Mesenchymal stem cell (in vitro differentiated cells and primary cell): Measurements from ENCODE around the gene SCAF8.
A peak's percentile ranks its signal among the peaks of the same experiment; 100 is the strongest.

Source experiments
- DNase-seq: peaks from one replicate; pipeline ENCODE4 v3.0.0-alpha.2; 2013
- H2AFZ ChIP-seq: one replicate; pipeline ENCODE4 v1.6.1; 2013; ENCODE audit warnings: low read depth, mild to moderate bottlenecking, control low read depth, inconsistent platforms, low read length, moderate library complexity
- H2AK5ac ChIP-seq: 2 replicates; pipeline ENCODE4 v1.6.1; 2013; ENCODE audit warnings: low read length, moderate library complexity, mild to moderate bottlenecking, inconsistent platforms; ENCODE audit not compliant: severe bottlenecking
- H2BK120ac ChIP-seq: one replicate; pipeline ENCODE4 v1.6.1; 2013; ENCODE audit warnings: low read depth, mild to moderate bottlenecking, inconsistent platforms, low read length, moderate library complexity
- H2BK12ac ChIP-seq, 2 experiments: one replicate each; pipeline ENCODE4 v1.6.1; 2013; ENCODE audit warnings: inconsistent platforms in 2 of 2, low read length in 2 of 2, mild to moderate bottlenecking in 2 of 2, moderate library complexity in 2 of 2, control low read depth in 1 of 2
- H2BK15ac ChIP-seq: one replicate; pipeline ENCODE4 v1.6.1; 2013; ENCODE audit warnings: mild to moderate bottlenecking, low read depth, inconsistent platforms; ENCODE audit not compliant: poor library complexity, severe bottlenecking
- H2BK5ac ChIP-seq: 2 replicates; pipeline ENCODE4 v1.6.1; 2013; ENCODE audit warnings: low read depth, mild to moderate bottlenecking, low read length, control low read depth, inconsistent platforms; ENCODE audit not compliant: poor library complexity, severe bottlenecking
- H3K14ac ChIP-seq, 2 experiments: one replicate each; pipeline ENCODE4 v1.6.1; 2013; ENCODE audit warnings: inconsistent platforms in 2 of 2, low read length in 2 of 2, control low read depth in 1 of 2, mild to moderate bottlenecking in 1 of 2, moderate library complexity in 1 of 2
- H3K18ac ChIP-seq, 2 experiments: one replicate each; pipeline ENCODE4 v1.6.1; 2013; ENCODE audit warnings: inconsistent platforms in 2 of 2, low read length in 2 of 2, control low read depth in 1 of 2, low read depth in 1 of 2, mild to moderate bottlenecking in 1 of 2
- H3K23ac ChIP-seq, 2 experiments: one replicate each; pipeline ENCODE4 v1.6.1; 2013; ENCODE audit warnings: inconsistent platforms in 2 of 2, low read length in 2 of 2, mild to moderate bottlenecking in 2 of 2, moderate library complexity in 2 of 2, control low read depth in 1 of 2
- H3K27ac ChIP-seq: 2 replicates; pipeline ENCODE4 v1.5.1; 2013; ENCODE audit warnings: mild to moderate bottlenecking, moderate library complexity, low read length, control low read depth, inconsistent platforms; ENCODE audit not compliant: poor library complexity, severe bottlenecking
- H3K27me3 ChIP-seq, 2 experiments: 2 replicates each; pipeline versions ENCODE4 v1.6.1 to v1.7.0; 2013; ENCODE audit warnings: low read length in 2 of 2, mild to moderate bottlenecking in 2 of 2, moderate library complexity in 2 of 2, control low read depth in 1 of 2, inconsistent platforms in 1 of 2; ENCODE audit not compliant: control insufficient read depth in 1 of 2, insufficient read depth in 1 of 2
- H3K36me3 ChIP-seq, 2 experiments: 2 replicates each; pipeline versions ENCODE4 v1.6.1 to v1.7.0; 2013; ENCODE audit warnings: low read length in 2 of 2, control low read depth in 1 of 2, inconsistent platforms in 1 of 2, low read depth in 1 of 2, mild to moderate bottlenecking in 1 of 2; ENCODE audit not compliant: insufficient read depth in 2 of 2, control insufficient read depth in 1 of 2
- H3K4ac ChIP-seq, 2 experiments: one replicate each; pipeline ENCODE4 v1.6.1; 2013; ENCODE audit warnings: inconsistent platforms in 2 of 2, low read length in 2 of 2, mild to moderate bottlenecking in 2 of 2, moderate library complexity in 2 of 2, control low read depth in 1 of 2, low read depth in 1 of 2
- H3K4me1 ChIP-seq: 2 replicates; pipeline ENCODE4 v1.6.1; 2013; ENCODE audit warnings: low read depth, low read length, control low read depth; ENCODE audit not compliant: control insufficient read depth, insufficient read depth
- H3K4me2 ChIP-seq: 2 replicates; pipeline ENCODE4 v1.6.1; 2013; ENCODE audit warnings: low read length, mild to moderate bottlenecking, inconsistent platforms; ENCODE audit not compliant: poor library complexity, severe bottlenecking
- H3K4me3 ChIP-seq, 2 experiments: 2 replicates each; pipeline versions ENCODE4 v1.5.1 to v1.7.0; 2013; ENCODE audit warnings: low read length in 2 of 2, mild to moderate bottlenecking in 2 of 2, control low read depth in 1 of 2, low read depth in 1 of 2; ENCODE audit not compliant: insufficient read depth in 1 of 2
- H3K79me1 ChIP-seq: replicated peaks from 2 replicates; pipeline ENCODE4 v1.6.1; 2013; ENCODE audit warnings: mild to moderate bottlenecking, control low read depth, low read length, inconsistent platforms; ENCODE audit not compliant: poor library complexity, severe bottlenecking
- H3K9ac ChIP-seq: 2 replicates; pipeline ENCODE4 v1.7.0; 2013; ENCODE audit warnings: mild to moderate bottlenecking, low read length, moderate library complexity
- H3K9me3 ChIP-seq: 2 replicates; pipeline ENCODE4 v1.7.0; 2013; ENCODE audit warnings: mild to moderate bottlenecking, low read length; ENCODE audit not compliant: control insufficient read depth
- H4K8ac ChIP-seq: one replicate; pipeline ENCODE4 v1.6.1; 2013; ENCODE audit warnings: inconsistent platforms, mild to moderate bottlenecking, low read length, moderate library complexity
- H4K91ac ChIP-seq: one replicate; pipeline ENCODE4 v1.6.1; 2013; ENCODE audit warnings: mild to moderate bottlenecking, low read length, inconsistent platforms
- WGBS: methylation state at CpG from one replicate; pipeline ENCODE4 v1.1.7; 2013; ENCODE audit warnings: mixed read lengths; 5-methylcytosine and 5-hydroxymethylcytosine counted together

SCAF8 gene

DNA sequence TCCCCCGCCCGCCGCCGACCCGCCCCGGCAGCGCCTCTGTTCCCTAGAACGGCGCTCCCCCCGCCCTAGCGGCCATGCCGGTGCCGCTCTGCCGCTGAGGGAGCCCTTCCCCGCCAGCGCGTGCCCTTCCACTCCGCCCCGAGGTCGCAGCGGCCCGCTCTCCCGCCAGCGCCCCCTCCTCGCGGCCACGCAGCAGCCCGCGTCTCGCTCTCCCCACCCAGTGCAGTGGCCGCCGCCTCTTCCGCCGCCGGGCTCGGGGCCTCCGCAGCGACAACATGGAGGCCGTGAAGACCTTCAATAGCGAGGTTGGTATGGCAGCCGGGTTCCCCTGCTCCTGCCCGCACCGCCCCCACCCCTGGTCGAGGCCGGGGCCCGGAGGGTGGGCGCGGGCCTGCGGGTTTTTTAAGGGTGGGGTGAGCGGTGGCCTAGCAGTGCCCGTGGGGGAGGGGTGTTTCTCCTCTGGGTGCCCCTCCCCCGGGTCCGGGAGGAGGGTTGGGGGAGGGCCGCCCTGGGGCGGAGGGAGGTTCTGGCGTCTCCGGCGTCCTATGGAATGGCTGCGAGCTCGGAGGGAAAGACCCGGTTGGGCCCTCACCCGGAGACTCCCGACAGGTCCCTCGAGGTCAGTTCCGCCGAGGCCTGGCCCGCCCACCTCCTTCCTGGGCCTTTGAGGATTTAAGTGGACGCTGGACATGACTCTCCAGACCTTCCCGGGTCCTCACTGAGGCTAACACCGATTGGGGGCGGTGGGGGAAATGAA lies 588 bp downstream of the SCAF8 start:
- peak overlapping the region; percentile 96 for H3K9ac ChIP-seq
- H2BK5ac ChIP-seq: peak overlapping the region; percentile 98
- H4K8ac ChIP-seq: peak overlapping the region; percentile 99

GRCh38 chr6:154736618-154737259 lies 3.5 kb downstream of the SCAF8 start:
- H3K27me3 ChIP-seq: no peaks in the 10 kb centered on the region
- no peak overlapping the region for H3K14ac ChIP-seq
- H3K4me2 ChIP-seq: no peak overlapping the region
- peaks cover 1% of the 10 kb centered on the region for H3K79me1 ChIP-seq
- H2BK15ac ChIP-seq: no peak overlapping the region
- H2BK12ac ChIP-seq: no peak overlapping the region
- H3K4me1 ChIP-seq: peaks cover 14% of the 10 kb centered on the region
- no peak overlapping the region for H2BK5ac ChIP-seq
- no peak overlapping the region for H3K23ac ChIP-seq
- no peaks in the 10 kb centered on the region for H3K9me3 ChIP-seq
- peaks cover 5 to 12% of the 10 kb centered on the region in 2 experiments for H3K36me3 ChIP-seq
- H2AK5ac ChIP-seq: no peak overlapping the region
- peak overlapping the region; percentile 21 for H3K9ac ChIP-seq
- H3K18ac ChIP-seq: no peak overlapping the region
- H2BK120ac ChIP-seq: no peak overlapping the region
- no peak overlapping the region for H4K8ac ChIP-seq
- H3K27ac ChIP-seq: no peak overlapping the region
- 100% methylated on average over 1 of the region's 4 CpGs for WGBS
- no peak overlapping the region for H3K4ac ChIP-seq
- no peak for DNase-seq
- H2AFZ ChIP-seq: no peak overlapping the region
- no peak overlapping the region for H4K91ac ChIP-seq
- H3K4me3 ChIP-seq: peak overlapping the region in 1 of 2 experiments; percentile 32

More for the DNA sequence above, 588 bp downstream of the SCAF8 start:
- Histone ChIP-seq H2BK120ac (peak overlapping the region; percentile 96), H3K79me1 (peaks cover 1% of the 10 kb centered on the region), H3K9me3 (no peaks in the 10 kb centered on the region), H3K36me3 (peaks cover 5 to 10% of the 10 kb centered on the region in 2 experiments), H3K4me2 (peak overlapping the region; percentile 81), H3K27ac (peak overlapping the region; percentile 85), H3K4me1 (peaks cover 11% of the 10 kb centered on the region), H2AFZ (peak overlapping the region; percentile 85), H3K18ac (peak overlapping the region; percentile 89 to 100), H3K14ac (peak overlapping the region; percentile 76 to 100), H2BK15ac (peak overlapping the region; percentile 62), H3K27me3 (no peaks in the 10 kb centered on the region), H3K4ac (peak overlapping the region; percentile 79 to 100), H2AK5ac (no peak overlapping the region), H4K91ac (peak overlapping the region; percentile 99), H3K4me3 (peak overlapping the region; percentile 89 to 99), H3K23ac (peak overlapping the region in 1 of 2 experiments; percentile 96), H2BK12ac (peak overlapping the region in 1 of 2 experiments; percentile 78)
- DNase-seq: peak; percentile 98
- 1% methylated on average over 66 of the region's 71 CpGs for WGBS

GRCh38 chr6:154737424-154737823 lies 4.2 kb downstream of the SCAF8 start:
- no peak overlapping the region for H3K27ac ChIP-seq
- H3K9ac ChIP-seq: no peak overlapping the region
- H4K8ac ChIP-seq: no peak overlapping the region
- H2BK12ac ChIP-seq: no peak overlapping the region
- no peaks in the 10 kb centered on the region for H3K27me3 ChIP-seq
- H3K14ac ChIP-seq: no peak overlapping the region
- H3K23ac ChIP-seq: peak overlapping the region in 1 of 2 experiments; percentile 72
- peaks cover 14% of the 10 kb centered on the region for H3K4me1 ChIP-seq
- no peak overlapping the region for H3K4me3 ChIP-seq
- H2AK5ac ChIP-seq: no peak overlapping the region
- no peak overlapping the region for H4K91ac ChIP-seq
- H3K36me3 ChIP-seq: peaks cover 5 to 19% of the 10 kb centered on the region in 2 experiments
- H3K9me3 ChIP-seq: no peaks in the 10 kb centered on the region
- no peak overlapping the region for H3K4me2 ChIP-seq
- no peak overlapping the region for H3K18ac ChIP-seq
- no peak overlapping the region for H2BK120ac ChIP-seq
- H2BK15ac ChIP-seq: no peak overlapping the region
- no peaks in the 10 kb centered on the region for H3K79me1 ChIP-seq
- H3K4ac ChIP-seq: no peak overlapping the region
- DNase-seq: no peak
- H2AFZ ChIP-seq: no peak overlapping the region
- no peak overlapping the region for H2BK5ac ChIP-seq
- over 99% methylated on average over 8 of the region's 9 CpGs for WGBS

- no peak overlapping the region for H4K91ac ChIP-seq
- WGBS: 75% methylated on average over 3 of the region's 3 CpGs
- no peaks in the 10 kb centered on the region for H3K9me3 ChIP-seq
These were observed 5.3 kb downstream of the SCAF8 start for GRCh38 chr6:154738551-154738961.

More at GRCh38 chr6:154738551-154738961, 5.3 kb downstream of the SCAF8 start:
- H3K4ac ChIP-seq: no peak overlapping the region
- DNase-seq: no peak
- H2BK5ac ChIP-seq: no peak overlapping the region
- no peak overlapping the region for H2AFZ ChIP-seq
- H3K4me3 ChIP-seq: no peak overlapping the region
- H3K9ac ChIP-seq: peak overlapping the region; percentile 9
- no peak overlapping the region for H2BK15ac ChIP-seq
- no peak overlapping the region for H3K4me2 ChIP-seq
- no peaks in the 10 kb centered on the region for H3K79me1 ChIP-seq
- no peak overlapping the region for H3K18ac ChIP-seq
- no peak overlapping the region for H3K14ac ChIP-seq
- peak overlapping the region; percentile 18 for H3K27ac ChIP-seq
- H3K23ac ChIP-seq: no peak overlapping the region
- H3K36me3 ChIP-seq: peaks cover 5 to 19% of the 10 kb centered on the region in 2 experiments
- H4K8ac ChIP-seq: no peak overlapping the region
- H3K4me1 ChIP-seq: peaks cover 14% of the 10 kb centered on the region
- H2BK12ac ChIP-seq: no peak overlapping the region
- no peaks in the 10 kb centered on the region for H3K27me3 ChIP-seq
- no peak overlapping the region for H2AK5ac ChIP-seq
- no peak overlapping the region for H2BK120ac ChIP-seq
